GM19395 (cell line): ENCODE measurements around the gene LPAR1.

Experiments used
- ATAC-seq: cut with Tn5 transposase; IDR thresholded peaks from one replicate; pipeline ENCODE4 v1.9.1; 2021; ENCODE audit warnings: mild to moderate bottlenecking, moderate library complexity; ENCODE audit not compliant: unreplicated experiment

The LPAR1 gene

GRCh38 chr9:110958847-110959246 lies 79.4 kb downstream of the LPAR1 start:
- ATAC-seq: no peak

GRCh38 chr9:110954822-110955291 lies 83.4 kb downstream of the LPAR1 start:
- peak; percentile 65 for ATAC-seq

GRCh38 chr9:110952540-110952859 lies 85.8 kb downstream of the LPAR1 start:
- no peak for ATAC-seq

- no peak for ATAC-seq
These were observed 86.3 kb downstream of the LPAR1 start for GRCh38 chr9:110951805-110952539.

- no peak for ATAC-seq
These were observed 88.1 kb downstream of the LPAR1 start for GRCh38 chr9:110950041-110950645.

- ATAC-seq: no peak
These were observed 89.2 kb downstream of the LPAR1 start for GRCh38 chr9:110949081-110949480.

- ATAC-seq: no peak
These were observed 90.7 kb downstream of the LPAR1 start for GRCh38 chr9:110947491-110948044.

- ATAC-seq: no peak
These were observed 95.7 kb downstream of the LPAR1 start for GRCh38 chr9:110942522-110942921.

- no peak for ATAC-seq
These were observed 97.2 kb downstream of the LPAR1 start for GRCh38 chr9:110940951-110941557.

GRCh38 chr9:110939573-110939972 lies 98.7 kb downstream of the LPAR1 start:
- ATAC-seq: no peak

- no peak for ATAC-seq
These were observed 99.2 kb downstream of the LPAR1 start for GRCh38 chr9:110939047-110939446.

GRCh38 chr9:110938242-110938641 lies 100.0 kb downstream of the LPAR1 start:
- ATAC-seq: no peak

- no peak for ATAC-seq
These were observed 101.4 kb downstream of the LPAR1 start for GRCh38 chr9:110936719-110937452.

GRCh38 chr9:110936237-110936636 lies 102.0 kb downstream of the LPAR1 start:
- ATAC-seq: no peak

GRCh38 chr9:110935829-110936228 lies 102.4 kb downstream of the LPAR1 start:
- ATAC-seq: no peak

- ATAC-seq: peak; percentile 77
These were observed 104.8 kb downstream of the LPAR1 start for GRCh38 chr9:110933350-110934001.

GRCh38 chr9:110932863-110933262 lies 105.4 kb downstream of the LPAR1 start:
- no peak for ATAC-seq

- no peak for ATAC-seq
These were observed 109.7 kb downstream of the LPAR1 start for GRCh38 chr9:110928599-110928998.

- ATAC-seq: no peak
These were observed 111.3 kb downstream of the LPAR1 start for GRCh38 chr9:110926828-110927487.

- ATAC-seq: no peak
These were observed 114.7 kb downstream of the LPAR1 start for GRCh38 chr9:110923601-110924000.
